GM13976 (cell line): Measurements from ENCODE around the gene CDK14.
"Not testable (repeated sequence)": the region's sequence is repeated elsewhere in the genome, so short reads cannot be mapped to it uniquely, and the experiment has no call there.

Source experiments
- DNase-seq: peaks from one replicate; pipeline ENCODE4 v3.0.0; 2012; ENCODE audit warnings: low spot score
- in situ Hi-C: fragments of 300-500 bp; cut with MboI; formaldehyde crosslinking; loops from one replicate; pipeline ENCODE4 v1.12.0; 2022; ENCODE audit warnings: low sequenced_read_pairs, mixed read lengths, inconsistent platforms; ENCODE audit not compliant: unreplicated experiment
- TF ChIP-seq, protein P1 (sequence below): IDR thresholded peaks from 2 replicates; pipeline ENCODE4 v1.5.1; 2012; ENCODE audit warnings: borderline replicate concordance, mild to moderate bottlenecking; ENCODE audit not compliant: insufficient read depth; ENCODE audit errors: extremely low read depth, missing control alignments, control extremely low read depth

Gene CDK14

DNA sequence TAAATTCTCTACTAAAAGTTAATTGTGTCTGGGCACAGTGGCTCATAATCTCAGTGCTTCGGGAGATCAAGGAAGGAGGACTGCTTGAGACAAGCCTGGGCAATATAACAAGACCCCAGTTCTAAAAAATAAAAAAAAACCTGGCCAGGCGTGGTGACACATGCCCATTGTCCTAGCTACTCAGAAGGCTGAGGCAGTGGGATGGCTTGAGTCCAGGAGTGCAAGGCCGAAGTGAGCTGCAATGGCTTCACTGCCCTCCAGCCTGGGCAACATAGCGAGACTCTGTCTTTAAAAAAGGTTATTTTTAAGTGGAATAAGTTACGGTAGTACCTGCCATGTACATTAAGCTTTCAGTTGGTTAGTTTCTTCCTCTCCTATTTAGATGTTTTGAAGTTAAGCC, 28.9 kb downstream of the CDK14 start:
- DNase-seq = no peak
- TF ChIP-seq, protein P1, sequence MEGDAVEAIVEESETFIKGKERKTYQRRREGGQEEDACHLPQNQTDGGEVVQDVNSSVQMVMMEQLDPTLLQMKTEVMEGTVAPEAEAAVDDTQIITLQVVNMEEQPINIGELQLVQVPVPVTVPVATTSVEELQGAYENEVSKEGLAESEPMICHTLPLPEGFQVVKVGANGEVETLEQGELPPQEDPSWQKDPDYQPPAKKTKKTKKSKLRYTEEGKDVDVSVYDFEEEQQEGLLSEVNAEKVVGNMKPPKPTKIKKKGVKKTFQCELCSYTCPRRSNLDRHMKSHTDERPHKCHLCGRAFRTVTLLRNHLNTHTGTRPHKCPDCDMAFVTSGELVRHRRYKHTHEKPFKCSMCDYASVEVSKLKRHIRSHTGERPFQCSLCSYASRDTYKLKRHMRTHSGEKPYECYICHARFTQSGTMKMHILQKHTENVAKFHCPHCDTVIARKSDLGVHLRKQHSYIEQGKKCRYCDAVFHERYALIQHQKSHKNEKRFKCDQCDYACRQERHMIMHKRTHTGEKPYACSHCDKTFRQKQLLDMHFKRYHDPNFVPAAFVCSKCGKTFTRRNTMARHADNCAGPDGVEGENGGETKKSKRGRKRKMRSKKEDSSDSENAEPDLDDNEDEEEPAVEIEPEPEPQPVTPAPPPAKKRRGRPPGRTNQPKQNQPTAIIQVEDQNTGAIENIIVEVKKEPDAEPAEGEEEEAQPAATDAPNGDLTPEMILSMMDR = no peak
- in situ Hi-C loops = loop anchor here (25.0 kb wide), 1 partner anchor 163 kb away; the partner anchor contains the start of gene PTTG1IP2

GRCh38 chr7:90625562-90625961, 29.4 kb downstream of the CDK14 start:
- no peak for DNase-seq
- in situ Hi-C loops = loop anchor here (25.0 kb wide), 1 partner anchor 163 kb away; the partner anchor contains the start of gene PTTG1IP2
- TF ChIP-seq, protein P1 = no peak

DNA sequence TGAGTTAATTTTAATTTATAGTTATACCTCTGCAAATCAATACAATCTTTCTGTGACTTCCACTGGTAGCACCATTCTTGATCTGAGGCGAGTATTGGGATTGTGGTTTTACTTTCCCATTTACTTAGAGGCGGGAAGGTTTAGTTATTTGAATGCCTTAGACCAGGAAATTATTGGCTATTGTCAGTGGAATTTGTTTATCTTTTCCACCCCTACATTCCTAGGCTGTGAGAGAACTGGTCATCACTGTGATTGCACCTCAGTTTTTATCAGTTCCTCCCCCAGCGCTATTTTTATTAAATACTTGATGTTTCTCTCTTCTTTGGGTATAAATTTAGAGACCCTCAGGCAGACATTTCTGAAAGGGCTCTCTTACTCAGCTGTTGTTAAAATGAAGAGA, 29.9 kb downstream of the CDK14 start:
- in situ Hi-C loops = loop anchor here (25.0 kb wide), 1 partner anchor 164 kb away; the partner anchor contains the start of gene PTTG1IP2
- no peak for DNase-seq
- TF ChIP-seq, protein P1 = no peak

DNA sequence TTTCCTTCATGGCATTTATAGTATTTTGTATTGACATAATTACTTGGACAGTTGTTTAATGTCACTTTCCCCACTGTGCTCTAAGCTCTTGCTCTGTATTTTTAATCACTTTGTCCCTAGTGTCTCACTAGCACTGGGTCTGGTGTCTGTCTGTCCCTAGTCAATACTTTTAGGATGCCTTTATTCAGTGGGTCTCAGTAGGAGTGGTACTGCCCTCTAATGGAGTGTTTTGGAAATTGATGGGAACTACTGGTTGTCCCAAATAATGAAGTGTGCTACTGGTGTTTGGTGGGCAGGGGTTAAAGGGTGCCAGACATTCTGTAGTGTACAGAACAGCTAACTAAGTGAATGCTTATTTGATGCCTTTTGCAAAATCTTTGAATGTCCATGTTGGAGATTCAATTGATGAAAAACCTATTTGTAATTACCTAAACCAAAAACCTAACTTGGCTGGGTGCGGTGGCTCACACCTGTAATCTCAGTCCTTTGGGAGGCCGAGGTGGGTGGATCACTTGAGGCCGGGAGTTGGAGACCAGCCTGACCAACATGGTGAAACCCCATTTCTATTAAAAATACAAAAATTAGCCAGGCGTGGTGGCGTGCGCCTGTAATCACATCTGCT, 33.3 kb downstream of the CDK14 start:
- peak; percentile 47 for DNase-seq
- in situ Hi-C loops = loop anchor here (25.0 kb wide), 1 partner anchor 167 kb away; the partner anchor contains the start of gene PTTG1IP2
- TF ChIP-seq, protein P1 = peak; percentile 52

DNA sequence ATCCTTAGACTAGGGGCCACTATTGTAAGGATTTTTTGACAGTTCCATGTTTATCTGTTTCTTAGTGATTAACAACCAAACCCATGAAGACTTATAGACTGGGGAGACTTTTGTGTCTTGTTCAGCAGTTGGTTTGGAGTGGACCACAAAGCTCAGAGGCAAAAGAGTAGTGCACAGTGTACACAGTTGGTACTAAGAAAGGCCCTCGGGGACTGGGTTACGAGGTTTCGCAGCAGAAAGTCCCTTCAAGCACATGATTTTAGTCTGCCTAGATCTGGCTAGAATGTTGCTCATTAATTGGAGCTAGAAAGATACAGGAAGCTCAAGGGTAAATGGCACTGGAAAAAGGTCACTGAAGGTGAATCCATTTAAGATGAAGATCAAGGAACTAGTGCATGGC, 35.4 kb downstream of the CDK14 start:
- in situ Hi-C loops = loop anchor here (25.0 kb wide), 1 partner anchor 169 kb away; the partner anchor contains the start of gene PTTG1IP2
- TF ChIP-seq, protein P1 = no peak

GRCh38 chr7:90639683-90640082, 43.6 kb downstream of the CDK14 start:
- not testable (repeated sequence) for DNase-seq
- in situ Hi-C loops = loop anchor here (25.0 kb wide), 1 partner anchor 177 kb away; the partner anchor contains the start of gene PTTG1IP2

More for the DNA sequence above, 35.4 kb downstream of the CDK14 start:
- DNase-seq = no peak

DNA sequence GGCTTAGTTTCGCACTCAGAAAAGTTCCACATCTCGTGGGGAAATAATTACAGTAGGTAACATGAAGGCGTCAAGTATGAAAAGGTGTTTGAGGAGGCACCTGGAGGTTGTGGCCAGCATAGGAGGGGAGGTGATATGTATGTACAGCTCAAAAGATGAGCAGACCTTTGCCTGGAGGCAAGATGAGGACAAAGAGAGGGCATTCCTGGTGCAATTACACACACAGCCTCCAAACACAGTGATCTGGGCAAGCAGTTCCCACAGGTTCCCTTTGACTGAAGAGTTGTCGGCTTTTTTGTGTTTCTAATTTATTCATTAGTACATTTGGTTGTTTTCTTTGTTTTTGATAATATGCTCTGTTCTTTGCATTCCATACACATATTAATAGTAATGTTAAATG, 46.9 kb downstream of the CDK14 start:
- DNase-seq = no peak
- TF ChIP-seq, protein P1 = no peak
- in situ Hi-C loops = loop anchor here (25.0 kb wide), 1 partner anchor 181 kb away; the partner anchor contains the start of gene PTTG1IP2
